VCaP (cell line): ENCODE measurements around the gene THRB.

Source experiments
- H3K27ac ChIP-seq: fragments of 450-650 bp; 2 replicates; pipeline ENCODE4 v1.5.1; 2017
- CTCF ChIP-seq: fragments of 450-650 bp; conservative IDR thresholded peaks from 2 replicates; pipeline ENCODE4 v1.5.1; 2017; ENCODE audit warnings: mild to moderate bottlenecking, moderate library complexity

Gene THRB

GRCh38 chr3:24343084-24343783, 151.4 kb downstream of the THRB start:
- no peak for TF ChIP-seq CTCF

GRCh38 chr3:24342275-24342674, 152.4 kb downstream of the THRB start:
- TF ChIP-seq CTCF: no peak
- H3K27ac ChIP-seq: no peak overlapping the region

More at GRCh38 chr3:24343084-24343783, 151.4 kb downstream of the THRB start:
- no peak overlapping the region for H3K27ac ChIP-seq

GRCh38 chr3:24341668-24342067, 153.0 kb downstream of the THRB start:
- H3K27ac ChIP-seq: no peak overlapping the region
- TF ChIP-seq CTCF: no peak

GRCh38 chr3:24340966-24341365, 153.7 kb downstream of the THRB start:
- TF ChIP-seq CTCF: no peak
- no peak overlapping the region for H3K27ac ChIP-seq

- H3K27ac ChIP-seq: no peak overlapping the region
- no peak for TF ChIP-seq CTCF
Observed at GRCh38 chr3:24340161-24340560, 154.5 kb downstream of the THRB start.

- TF ChIP-seq CTCF: no peak
- no peak overlapping the region for H3K27ac ChIP-seq
Observed at GRCh38 chr3:24339266-24339825, 155.3 kb downstream of the THRB start.

GRCh38 chr3:24338409-24339130, 156.1 kb downstream of the THRB start:
- no peak for TF ChIP-seq CTCF
- no peak overlapping the region for H3K27ac ChIP-seq
